ENCODE results near the gene SPR. TPM values are rescaled to one million over a fixed set of nuclear protein-coding genes. Genes with fewer than 3 reads are reported as not detected.

The SPR gene
- total and polyA plus RNA-seq, 9 of the 15 experiments (the other 6 are each of a cell fraction or from before 2014, with no cell fraction given), result 7.7 to 38.3 (median 26.3) TPM

DNA sequence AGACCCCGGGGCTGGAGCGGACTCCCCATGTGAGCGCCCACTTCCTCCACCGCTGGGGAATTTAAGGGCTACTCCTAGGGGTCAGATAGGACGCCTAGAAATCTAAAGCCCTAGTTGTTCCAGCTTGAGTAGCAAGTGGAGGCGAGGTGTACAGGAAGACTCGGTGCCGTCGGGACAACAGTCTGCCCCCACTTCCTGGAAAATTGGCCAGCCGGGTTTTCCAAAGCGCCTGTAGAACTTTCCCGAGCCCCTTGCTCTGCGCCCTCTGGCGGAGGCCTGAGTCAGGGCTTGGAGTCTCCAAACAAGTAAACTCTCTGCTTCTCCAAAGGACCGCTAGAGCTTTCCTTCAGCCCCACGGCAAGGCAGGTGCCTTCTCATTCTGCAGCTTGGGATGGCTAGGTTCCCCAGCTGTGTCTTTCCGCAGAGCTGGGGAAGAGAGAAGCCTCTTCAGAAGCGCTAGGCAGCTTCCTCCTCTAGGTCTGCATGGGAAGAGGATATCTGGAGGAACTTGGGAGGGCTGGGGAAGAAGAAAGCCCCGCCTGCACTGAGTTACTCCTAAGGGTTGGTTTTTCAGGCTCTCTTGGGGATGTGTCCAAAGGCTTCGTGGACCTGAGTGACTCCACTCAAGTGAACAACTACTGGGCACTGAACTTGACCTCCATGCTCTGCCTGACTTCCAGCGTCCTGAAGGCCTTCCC lies 681 bp downstream of the SPR start (continued):
- no peak for TF ChIP-seq MAX (CRISPR knock-in tag; IDR thresholded peaks at IDR 0.05)
- no peak for TF ChIP-seq ZNF780A (CRISPR knock-in tag; IDR thresholded peaks at IDR 0.05)
- TF ChIP-seq E2F8 (IDR thresholded peaks at IDR 0.05; ENCODE audit: low read depth, partially characterized antibody), result peak; percentile 47
- no peak for TF ChIP-seq ARID2 (IDR thresholded peaks at IDR 0.05)
- TF ChIP-seq UBTF (IDR thresholded peaks at IDR 0.05; ENCODE audit: borderline replicate concordance in 1 of 2, low read depth in 2 of 2, low read length in 2 of 2), result 0 out of 4 replicates have a peak, but pooled peaks of 1 of the 2 experiments have one; percentile 38
- no peak for TF ChIP-seq ZNF561 (CRISPR knock-in tag; conservative IDR thresholded peaks at IDR 0.05)
- TF ChIP-seq BMI1 (IDR thresholded peaks at IDR 0.05; ENCODE audit: low read length), result no peak
- no peak for TF ChIP-seq RBFOX2 (IDR thresholded peaks at IDR 0.05; ENCODE audit: low read depth, low read length)
- TF ChIP-seq ZNF639 (CRISPR knock-in tag; conservative IDR thresholded peaks at IDR 0.05 in 1 of 2, IDR thresholded peaks at IDR 0.05 in 1 of 2), result no peak
- no peak for TF ChIP-seq HNRNPLL (IDR thresholded peaks at IDR 0.05; ENCODE audit: low read depth, low read length, poor library complexity, severe bottlenecking)
- no peak for TF ChIP-seq GATAD2A (IDR thresholded peaks at IDR 0.05)
- TF ChIP-seq PTRF (tag; IDR thresholded peaks at IDR 0.05), result no peak
- no peak for TF ChIP-seq USF1 (CRISPR knock-in tag; IDR thresholded peaks at IDR 0.05)
- no peak for TF ChIP-seq TCF7L2 (IDR thresholded peaks at IDR 0.05; ENCODE audit: low read depth, low read length)
- no peak for TF ChIP-seq RBM34 (IDR thresholded peaks at IDR 0.05; ENCODE audit: borderline replicate concordance, insufficient read depth, low read length)
- no peak for TF ChIP-seq XRCC4 (IDR thresholded peaks at IDR 0.05; ENCODE audit: extremely low read depth, insufficient read depth, insufficient read length)
- no peak for TF ChIP-seq ATF1 (CRISPR knock-in tag; IDR thresholded peaks at IDR 0.05)
- TF ChIP-seq ATF1 (tag; IDR thresholded peaks at IDR 0.05), result 0 out of 2 replicates have a peak, but pooled peaks have one; percentile 63

Data from K562 (cell line).